Stimulated activated CD8-positive, alpha-beta memory T cell treated with anti-CD3 and anti-CD28 coated beads, Interleukin-7, amount 100 ng/mL, for 24 hours (primary cell): ENCODE data around the gene ARF4.

ENCODE experiments used
- DNase-seq: peaks from one replicate; pipeline ENCODE4 v3.0.0-alpha.2; 2020; ENCODE audit warnings: low read depth

Gene ARF4

DNA sequence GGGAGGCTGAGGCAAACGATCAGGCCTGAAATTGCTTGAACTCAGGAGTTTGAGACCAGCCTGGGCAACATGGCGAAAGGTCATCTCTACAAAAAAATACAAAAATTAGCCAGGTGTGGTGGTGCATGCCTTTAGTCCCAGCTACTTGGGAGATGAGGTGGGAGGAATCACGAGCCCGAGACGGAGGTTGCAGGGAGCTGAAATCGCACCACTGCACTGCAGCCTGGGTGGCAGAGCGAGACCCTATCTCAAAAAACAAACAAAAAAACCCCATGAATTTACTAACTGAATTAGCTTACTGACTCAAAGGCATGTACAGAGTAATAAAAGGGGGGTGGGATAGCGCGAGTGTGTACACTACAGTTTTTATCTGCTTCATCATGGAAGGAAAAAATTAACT is 19.3 kb downstream of the ARF4 start:
- no peak for DNase-seq

DNA sequence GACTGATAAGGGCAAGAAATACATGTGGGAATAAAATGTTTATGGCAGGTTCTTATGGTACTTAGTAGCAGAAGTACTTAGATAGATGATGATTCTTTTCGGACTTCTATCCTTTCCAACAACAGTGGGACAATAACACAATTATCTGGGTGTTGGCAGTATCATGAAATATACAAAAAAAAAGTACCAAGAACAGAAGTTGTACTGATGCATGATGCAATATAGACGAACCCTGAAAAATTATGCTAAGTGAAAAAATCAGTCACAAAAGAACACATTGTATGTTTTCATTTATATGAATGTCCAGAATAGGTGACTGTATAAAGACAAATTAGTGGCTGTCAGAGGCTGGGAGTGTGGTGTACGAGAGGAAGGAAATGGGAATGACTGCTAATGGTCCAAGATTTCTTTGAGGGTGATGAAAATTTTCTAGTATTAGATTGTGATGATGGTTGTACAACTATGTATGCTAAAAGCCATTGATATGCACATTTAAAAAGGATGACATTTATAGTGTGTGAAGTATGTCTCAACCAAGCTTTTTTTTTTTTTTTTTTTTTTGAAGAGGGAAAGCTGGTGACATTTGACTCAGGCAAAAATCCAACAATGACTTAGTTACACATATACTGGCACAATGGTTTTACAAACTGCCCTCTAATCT is 21.0 kb downstream of the ARF4 start:
- DNase-seq = no peak

DNA sequence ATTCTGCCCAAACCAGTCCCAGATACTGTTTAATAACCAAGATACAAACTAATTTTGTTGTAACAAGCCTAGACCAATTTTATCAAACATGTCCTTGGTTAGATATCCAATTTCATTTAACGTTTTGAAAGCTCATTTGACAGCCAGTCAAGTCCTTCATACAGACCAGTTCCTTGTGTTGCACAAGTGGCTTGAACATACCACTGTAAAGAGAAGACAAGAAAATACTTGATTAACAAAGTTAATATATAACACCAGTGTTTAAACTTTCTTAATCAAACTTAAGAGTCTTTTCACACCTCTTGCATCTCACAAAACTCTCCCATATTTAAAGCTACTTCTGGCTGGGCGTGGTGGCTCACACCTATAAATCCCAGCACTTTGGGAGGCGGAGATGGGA is 25.0 kb downstream of the ARF4 start:
- no peak for DNase-seq

DNA sequence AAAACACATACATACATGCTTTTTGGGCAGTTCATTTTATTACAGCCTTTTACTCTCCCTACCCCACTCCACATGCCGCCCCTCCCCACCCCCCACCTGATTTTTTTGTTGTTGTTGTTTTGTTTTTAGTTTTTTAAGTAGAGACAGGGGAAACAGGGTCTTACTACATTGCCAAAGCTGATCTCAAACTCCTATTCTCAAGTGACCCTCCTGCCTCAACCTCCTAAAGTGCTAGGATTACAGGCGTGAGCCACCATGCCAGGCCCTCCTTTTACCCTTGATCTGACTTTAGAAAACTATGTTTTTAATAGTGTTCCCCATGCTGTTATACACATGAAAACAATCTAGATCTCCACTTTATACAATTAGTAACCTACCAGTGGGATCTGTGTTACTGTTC is 26.3 kb downstream of the ARF4 start:
- no peak for DNase-seq

DNA sequence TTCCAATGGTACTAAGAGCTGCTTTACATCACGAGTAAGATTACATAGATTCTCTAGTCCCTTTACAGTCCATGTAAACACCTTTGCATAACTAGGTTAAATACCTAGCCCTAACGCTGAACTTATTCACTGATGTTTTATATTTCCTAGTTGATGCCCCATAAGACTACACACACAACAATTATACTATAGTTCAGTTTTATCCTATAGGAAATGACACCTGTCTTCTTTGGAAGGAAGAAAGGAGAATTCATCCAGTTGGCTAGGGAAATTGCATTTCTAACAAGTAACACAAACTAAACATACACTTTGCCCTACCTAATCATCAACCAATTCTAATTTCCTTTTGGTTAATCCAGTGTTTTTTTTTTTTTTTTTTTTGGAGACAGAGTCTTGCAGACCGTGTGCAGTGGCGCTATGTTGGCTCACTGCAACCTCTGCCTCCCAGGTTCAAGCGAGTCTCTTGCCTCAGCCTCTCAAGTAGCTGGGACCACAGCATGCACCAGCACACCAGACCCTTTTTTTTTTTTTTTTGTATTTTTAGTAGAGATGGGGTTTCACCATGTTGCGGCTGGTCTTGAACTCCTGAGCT is 27.2 kb downstream of the ARF4 start:
- no peak for DNase-seq

DNA sequence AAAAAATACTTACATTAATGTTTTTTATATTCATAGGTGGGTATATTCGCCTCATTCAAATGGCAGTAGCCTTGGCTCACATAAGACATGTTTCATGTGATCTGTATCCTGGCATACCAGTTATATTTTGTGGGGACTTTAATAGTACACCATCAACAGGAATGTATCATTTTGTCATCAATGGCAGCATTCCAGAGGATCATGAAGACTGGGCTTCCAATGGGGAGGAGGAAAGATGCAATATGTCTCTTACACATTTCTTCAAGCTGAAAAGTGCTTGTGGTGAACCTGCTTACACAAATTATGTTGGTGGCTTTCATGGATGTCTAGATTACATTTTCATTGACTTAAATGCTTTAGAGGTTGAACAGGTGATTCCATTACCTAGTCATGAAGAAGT is 37.6 kb downstream of the ARF4 start:
- DNase-seq = no peak

DNA sequence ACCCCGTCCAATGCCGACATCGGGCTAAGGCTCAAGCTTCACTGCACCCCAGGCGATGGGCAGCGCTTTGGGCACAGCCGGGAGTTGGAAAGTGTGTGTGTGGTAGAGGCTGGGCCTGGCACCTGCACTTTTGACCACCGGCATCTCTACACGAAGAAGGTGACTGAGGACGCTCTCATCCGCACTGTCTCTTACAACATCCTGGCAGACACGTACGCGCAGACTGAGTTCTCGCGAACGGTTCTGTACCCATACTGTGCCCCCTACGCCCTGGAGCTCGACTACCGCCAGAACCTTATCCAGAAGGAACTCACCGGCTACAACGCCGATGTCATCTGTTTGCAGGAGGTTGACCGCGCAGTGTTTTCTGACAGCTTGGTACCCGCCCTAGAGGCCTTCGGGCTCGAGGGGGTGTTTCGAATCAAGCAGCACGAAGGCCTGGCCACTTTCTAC is 40.0 kb downstream of the ARF4 start:
- no peak for DNase-seq

DNA sequence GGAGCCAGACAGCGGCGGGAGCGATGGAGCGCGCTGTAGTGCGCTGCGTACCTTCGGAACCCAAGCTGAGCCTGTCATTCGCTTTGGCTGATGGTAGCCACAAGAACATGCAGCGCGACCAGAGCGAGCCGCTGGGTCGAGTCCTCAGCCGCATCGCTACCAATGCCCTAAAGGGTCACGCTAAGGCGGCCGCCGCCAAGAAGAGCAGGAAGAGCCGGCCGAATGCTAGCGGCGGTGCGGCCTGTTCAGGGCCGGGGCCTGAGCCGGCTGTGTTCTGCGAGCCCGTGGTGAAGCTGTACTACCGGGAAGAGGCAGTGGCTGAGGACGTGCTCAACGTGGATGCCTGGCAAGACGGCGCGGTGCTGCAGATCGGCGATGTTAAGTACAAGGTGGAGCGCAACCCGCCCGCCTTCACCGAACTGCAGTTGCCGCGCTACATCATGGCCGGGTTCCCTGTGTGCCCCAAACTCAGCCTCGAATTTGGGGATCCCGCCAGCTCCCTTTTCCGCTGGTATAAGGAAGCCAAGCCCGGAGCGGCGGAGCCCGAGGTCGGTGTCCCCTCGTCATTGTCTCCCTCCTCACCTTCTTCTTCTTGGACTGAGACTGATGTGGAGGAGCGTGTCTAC is 40.6 kb downstream of the ARF4 start:
- DNase-seq = peak; percentile 7

DNA sequence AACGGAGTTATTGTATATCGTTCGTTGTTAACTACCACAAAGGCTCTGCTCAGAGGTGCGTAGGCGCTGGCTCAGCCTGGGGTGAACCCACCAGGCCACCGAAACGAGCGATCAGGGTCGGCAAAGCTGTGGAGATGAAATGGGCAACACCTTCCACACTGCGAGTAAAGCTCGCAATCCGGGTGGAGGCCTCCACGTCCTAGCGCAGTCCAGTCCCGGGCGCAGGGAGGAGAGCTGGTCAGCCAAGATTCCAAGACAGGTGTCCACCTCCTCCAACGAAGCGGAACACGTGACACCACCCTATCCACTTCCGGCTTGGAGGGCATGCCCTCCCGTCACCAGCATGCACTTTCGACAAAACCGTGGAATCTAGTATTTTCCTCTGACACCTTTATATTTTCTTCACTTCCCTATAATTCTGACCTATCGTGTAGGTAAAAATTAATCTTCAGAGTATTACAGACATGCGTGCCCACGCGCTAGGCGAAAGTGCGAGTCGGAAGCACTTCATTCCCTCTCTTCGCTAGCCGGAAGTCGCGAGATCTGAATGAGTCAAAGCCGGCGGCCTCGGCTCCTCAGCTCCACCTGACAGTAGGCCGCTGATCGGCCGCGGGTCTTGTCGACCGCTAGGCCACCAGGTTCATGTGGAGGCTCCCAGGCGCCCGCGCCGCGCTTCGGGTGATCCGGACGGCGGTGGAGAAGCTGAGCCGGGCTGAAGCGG is 41.2 kb downstream of the ARF4 start, which contains the start of gene PDE12:
TSS of gene PDE12 (plus strand) at position 537 of the 721 bp plus-strand sequence. CDS start at position 643, 106 bp downstream.
- peak; percentile 64 for DNase-seq

DNA sequence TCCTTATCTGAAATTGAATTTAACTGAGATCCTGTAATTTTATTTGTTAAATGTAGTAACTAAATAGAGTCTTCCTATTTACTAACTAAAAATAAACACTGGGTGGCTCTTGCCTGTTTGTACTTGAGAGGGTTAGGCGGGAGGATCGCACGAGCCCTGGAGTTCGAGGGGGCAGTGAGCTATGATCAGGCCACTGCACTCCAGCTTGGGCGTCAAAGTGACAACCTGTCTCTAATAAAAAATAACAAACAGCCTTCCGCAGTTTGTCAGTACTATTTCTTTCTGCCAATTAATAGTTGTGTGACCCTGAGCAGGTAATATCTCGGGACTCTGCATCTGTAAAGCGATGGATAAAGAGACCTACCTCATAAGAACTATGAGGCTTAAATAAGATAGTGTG is 41.8 kb downstream of the ARF4 start:
- no peak for DNase-seq

DNA sequence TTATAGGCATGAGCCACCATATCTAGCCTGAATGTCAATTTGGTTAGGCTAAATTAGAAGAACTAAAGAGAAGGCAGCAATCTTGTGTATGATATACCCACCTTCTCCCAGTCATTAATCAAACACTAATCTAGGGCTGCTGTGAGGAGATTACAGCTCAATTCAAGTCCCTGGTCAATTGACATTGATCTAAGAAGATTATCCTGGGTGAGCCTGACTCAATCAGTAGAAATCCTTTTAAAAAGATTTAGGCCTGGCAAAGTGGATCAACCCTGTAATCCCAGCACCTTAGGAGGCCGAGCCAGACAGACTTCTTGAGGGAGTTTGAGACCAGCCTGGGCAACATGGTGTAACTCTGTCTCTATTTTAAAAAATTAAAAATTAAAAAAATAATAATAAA is 50.5 kb downstream of the ARF4 start:
- DNase-seq = no peak

DNA sequence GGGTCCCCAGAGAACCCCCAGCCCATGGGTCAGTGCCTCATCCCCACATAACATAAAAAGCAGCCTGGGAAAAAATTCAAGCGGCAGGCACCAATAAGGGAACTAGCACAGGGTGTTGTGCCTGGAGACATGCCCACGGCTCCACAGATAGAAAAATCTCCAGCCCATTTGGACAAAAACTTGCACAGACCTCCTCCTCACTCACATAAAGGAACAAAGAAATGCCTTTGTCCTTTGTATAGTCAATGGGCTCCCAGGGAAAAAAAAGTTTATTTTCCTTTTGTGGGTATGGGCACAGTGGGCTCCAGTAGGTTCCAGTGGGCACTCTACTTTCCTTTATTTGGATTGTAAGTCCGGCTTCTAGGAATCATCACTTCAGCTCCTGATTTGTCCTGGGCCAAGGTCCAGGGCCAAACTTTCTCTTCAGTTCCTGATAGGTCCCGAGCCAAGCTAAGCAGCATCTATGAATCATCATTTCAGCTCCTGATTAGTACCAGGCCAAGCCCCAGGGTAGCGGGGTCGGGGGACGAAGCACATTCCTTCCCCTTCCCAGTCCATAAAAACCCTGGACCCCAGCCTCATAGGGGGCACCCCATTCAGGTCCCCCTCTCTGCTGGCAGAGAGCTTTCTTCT is 51.4 kb downstream of the ARF4 start:
- no peak for DNase-seq

DNA sequence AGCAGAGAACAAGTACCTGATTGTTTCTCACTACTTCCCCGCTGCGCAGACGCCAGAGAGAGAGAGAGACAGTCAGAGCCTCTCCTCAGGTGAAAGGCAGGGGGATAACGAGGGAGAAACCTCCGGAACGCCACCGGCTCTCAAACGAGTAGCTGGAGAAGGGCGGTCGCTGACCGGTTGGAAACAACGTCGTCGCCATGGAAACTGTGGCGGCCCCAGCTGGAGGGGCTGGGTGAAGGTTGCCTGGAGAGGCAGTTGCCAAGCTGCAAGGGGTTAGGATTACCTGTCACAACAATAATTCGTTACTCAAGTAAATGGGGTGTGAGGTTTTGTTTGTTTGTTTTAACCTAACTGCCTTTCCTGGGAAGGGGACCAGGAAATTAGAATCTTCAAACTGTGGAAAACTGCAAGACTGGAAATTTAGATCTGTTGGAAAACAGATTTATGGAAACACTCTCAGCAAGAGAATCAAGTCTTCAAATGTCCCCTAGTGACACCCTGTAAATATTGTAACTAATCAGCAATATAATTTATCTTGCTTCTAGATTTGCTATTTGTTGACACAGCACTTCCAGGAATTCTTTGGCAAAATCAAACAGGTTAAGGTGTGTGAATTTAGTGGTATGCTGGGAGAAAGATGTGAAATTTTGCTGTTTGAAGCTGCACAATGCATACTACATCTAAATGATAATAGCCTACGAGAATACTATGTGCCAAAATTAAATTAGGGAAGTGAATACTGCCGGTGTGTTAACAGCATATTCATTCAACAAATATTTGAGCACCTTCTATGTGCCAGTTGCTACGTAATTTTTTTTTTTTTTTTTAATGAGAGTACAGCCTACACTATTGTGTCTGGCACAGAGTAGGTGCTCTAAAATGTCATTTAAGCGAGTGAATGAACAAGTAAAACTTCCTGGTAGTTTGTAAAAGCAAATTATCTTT is 52.7 kb downstream of the ARF4 start, which contains the start of gene DNAH12:
TSS of gene DNAH12 (minus strand) at position 164 of the 945 bp plus-strand sequence. CDS start 1,474 bp downstream, outside the sequence.
- DNase-seq = no peak

DNA sequence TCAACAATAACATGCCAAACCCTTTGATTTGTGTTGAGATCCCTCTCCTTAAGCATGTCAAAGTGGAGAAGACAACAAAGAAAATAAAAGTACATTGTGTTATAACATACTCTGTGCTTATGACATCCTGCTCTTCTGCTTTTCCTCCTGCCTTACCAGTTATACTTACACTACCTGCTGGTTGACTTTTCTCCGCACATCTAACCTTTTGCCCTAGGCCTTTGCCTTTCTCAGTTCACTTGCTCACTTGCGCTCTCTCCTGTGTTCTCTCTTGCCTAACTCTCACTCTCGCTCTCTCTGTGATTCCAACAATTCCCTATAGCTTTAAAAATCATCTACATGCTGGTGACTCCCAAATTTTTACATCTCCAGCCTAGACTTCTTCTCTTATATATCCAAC is 58.7 kb downstream of the ARF4 start:
- DNase-seq = no peak

DNA sequence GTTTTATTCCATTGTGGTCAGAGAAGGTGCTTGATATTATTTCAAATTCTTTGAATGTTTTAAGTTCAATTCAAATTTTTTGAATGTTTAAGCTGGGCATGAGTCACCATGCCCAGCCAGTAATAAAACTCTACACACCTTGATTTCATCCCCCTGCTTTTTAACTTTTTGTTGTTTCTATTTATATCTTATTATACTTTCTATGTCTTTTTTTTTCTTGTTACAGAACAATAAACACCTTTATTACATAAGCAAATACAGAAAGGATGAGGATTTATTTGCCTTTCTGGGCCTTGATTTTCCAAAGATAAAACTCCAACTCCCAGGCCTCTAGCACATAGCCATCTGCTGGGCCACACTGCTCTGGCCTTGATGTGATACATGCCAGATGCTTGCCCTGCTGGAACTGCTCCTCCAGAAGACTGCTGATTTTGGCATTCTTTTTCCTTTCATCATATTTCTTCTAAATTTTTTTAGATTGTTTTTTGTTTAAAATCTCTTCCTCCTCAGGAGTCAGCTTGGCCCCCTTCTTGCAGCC is 67.0 kb downstream of the ARF4 start:
- no peak for DNase-seq
